GM12801 (cell line): Measurements from ENCODE around the gene ZNHIT3.

Experiments used
- TF ChIP-seq, protein P1 (sequence below): IDR thresholded peaks from one replicate; pipeline ENCODE4 v1.5.1; 2011; ENCODE audit warnings: control low read depth; ENCODE audit not compliant: insufficient read length; ENCODE audit errors: extremely low read depth

ZNHIT3 gene

DNA sequence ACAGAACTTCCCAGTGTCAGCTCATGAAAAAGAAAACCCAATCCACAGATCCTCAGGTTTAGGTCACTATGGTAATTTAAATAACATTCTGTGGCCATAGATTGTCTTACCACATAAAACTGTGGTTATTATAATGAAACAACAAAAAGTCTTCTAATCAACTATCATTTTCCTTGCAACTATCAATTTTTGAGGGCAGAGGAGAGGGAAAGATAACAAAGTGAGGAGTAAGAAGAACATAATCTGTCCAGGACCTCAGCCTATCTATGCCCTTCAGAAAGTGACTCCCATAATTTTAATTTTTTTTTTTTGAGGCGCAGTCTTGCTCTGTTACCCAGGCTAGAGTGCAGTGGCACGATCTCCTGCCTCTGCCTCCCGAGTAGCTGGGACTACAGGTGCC is 54.2 kb downstream of the ZNHIT3 start:
- TF ChIP-seq, protein P1, sequence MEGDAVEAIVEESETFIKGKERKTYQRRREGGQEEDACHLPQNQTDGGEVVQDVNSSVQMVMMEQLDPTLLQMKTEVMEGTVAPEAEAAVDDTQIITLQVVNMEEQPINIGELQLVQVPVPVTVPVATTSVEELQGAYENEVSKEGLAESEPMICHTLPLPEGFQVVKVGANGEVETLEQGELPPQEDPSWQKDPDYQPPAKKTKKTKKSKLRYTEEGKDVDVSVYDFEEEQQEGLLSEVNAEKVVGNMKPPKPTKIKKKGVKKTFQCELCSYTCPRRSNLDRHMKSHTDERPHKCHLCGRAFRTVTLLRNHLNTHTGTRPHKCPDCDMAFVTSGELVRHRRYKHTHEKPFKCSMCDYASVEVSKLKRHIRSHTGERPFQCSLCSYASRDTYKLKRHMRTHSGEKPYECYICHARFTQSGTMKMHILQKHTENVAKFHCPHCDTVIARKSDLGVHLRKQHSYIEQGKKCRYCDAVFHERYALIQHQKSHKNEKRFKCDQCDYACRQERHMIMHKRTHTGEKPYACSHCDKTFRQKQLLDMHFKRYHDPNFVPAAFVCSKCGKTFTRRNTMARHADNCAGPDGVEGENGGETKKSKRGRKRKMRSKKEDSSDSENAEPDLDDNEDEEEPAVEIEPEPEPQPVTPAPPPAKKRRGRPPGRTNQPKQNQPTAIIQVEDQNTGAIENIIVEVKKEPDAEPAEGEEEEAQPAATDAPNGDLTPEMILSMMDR = no peak

DNA sequence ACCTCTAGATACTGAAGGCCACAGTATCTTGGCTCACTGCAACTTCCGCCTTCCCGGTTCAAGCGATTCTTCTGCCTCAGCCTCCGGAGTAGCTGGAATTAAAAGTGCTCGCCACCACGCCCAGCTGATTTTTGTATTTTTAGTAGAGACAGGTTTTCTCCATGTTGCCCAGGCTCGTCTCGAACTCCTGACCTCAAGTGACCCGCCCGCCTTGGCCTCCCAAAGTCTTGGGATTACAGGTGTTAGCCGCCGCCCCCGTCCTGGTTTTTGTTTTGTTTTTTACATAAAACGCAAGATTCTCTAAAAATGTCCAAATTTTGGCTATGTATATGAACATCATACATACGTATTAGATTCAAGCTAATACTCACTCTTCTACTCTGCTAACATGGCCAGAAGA is 56.3 kb downstream of the ZNHIT3 start:
- TF ChIP-seq, protein P1 = no peak

DNA sequence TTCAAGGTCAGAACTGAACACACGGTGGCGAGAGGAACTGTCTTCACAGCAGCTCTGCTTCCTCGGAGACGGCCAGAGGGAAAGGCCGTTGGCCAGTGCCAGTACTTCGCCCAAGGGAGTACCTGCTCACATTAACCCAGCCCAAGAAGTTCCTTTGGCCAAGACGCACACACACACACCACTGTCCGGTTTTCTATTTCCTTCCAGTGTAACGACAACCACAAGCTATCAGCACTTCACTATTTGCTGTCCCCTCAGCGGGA is 57.5 kb downstream of the ZNHIT3 start:
- TF ChIP-seq, protein P1 = no peak

DNA sequence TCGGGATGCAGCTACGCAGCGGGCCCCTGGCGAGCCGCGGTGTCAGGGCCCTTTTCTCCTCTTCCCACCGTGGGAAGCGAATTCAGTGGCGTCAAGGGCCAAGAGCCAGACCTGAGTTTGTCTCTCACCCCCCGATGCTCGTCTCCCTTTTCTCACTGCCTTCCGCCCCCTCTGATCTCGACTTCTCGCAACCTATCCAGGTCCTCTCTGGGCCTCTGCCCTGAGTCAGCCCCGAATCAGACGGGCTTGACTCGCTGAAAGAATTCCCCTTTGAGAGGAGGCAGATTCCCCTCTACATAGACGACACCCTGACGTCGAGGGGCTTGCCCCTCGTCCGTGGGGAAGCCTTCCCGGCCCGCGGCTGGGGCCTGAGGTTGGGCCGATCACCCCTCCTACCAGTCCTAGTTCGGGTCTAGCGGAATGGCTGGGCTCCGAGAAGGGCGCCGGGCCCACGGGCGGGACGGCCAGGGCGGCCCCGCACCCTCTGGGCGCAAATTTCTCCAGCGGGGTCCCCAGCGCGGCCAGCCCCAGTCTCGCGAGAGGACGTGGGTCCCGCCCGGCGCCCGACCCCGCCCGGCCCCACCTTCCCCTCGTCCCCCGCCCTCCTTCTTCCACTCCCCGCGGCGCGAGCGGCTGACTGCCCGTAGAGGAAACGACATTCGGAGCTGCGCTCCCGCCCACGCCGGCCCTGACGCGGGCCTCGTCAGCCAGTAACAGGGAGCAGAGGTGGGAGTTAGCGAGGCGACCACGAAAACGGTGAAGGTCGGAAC is 58.0 kb downstream of the ZNHIT3 start, which contains the start of gene GGNBP2:
Gene GGNBP2, plus strand, starts transcription at position 613 of the 770 bp plus-strand sequence. CDS start 806 bp downstream, outside the sequence.
- TF ChIP-seq, protein P1 = no peak

DNA sequence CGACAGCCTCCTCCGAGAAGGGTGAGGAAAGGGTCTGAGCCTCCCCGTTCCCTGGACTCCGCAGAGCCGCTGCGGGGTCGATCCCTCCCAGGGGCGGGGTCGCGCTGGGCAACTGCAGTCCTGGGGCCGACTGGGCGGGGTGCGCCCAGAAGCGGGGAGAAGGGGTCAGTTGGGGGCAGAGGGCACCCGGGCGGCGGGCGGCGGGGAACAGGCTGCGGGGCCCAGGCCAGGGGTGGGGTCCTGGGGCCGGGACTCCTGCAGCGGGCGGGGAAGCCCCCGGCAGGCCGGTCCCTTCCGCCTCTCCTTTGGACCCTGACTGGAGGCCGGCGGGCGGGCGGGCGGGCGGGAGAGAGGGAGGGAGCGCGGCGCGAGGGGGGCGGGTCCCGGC is 58.6 kb downstream of the ZNHIT3 start:
- TF ChIP-seq, protein P1 = no peak
